Stomach smooth muscle (tissue), 2 donors: ENCODE measurements around the gene NTNG2.

Source experiments
- H3K27ac ChIP-seq: one replicate; pipeline ENCODE4 v1.7.0; 2013; ENCODE audit warnings: mild to moderate bottlenecking, low read length, inconsistent platforms
- H3K27me3 ChIP-seq, 2 donors: one replicate each; pipeline ENCODE4 v1.7.0; 2013; ENCODE audit warnings: low read length in 2 of 2; ENCODE audit not compliant: insufficient read depth in 2 of 2, control insufficient read depth in 1 of 2
- H3K36me3 ChIP-seq, 2 donors: one replicate each; pipeline ENCODE4 v1.7.0; 2013; ENCODE audit warnings: low read length in 2 of 2; ENCODE audit not compliant: control insufficient read depth in 2 of 2, insufficient read depth in 2 of 2
- H3K4me1 ChIP-seq: one replicate; pipeline ENCODE4 v1.7.0; 2013; ENCODE audit warnings: low read length; ENCODE audit not compliant: control insufficient read depth, insufficient read depth
- H3K4me3 ChIP-seq, 2 donors: one replicate each; pipeline ENCODE4 v1.7.0; 2013; ENCODE audit warnings: low read length in 2 of 2
- H3K9ac ChIP-seq, 2 donors: one replicate each; pipeline ENCODE4 v1.7.0; 2013; ENCODE audit warnings: low read length in 2 of 2, mild to moderate bottlenecking in 1 of 2
- H3K9me3 ChIP-seq, 2 donors: one replicate each; pipeline ENCODE4 v1.7.0; 2013; ENCODE audit warnings: low read length in 2 of 2; ENCODE audit not compliant: control insufficient read depth in 2 of 2
- donor health status: healthy.
- donor health status: Pancreatic carcinoma.

The NTNG2 gene

DNA sequence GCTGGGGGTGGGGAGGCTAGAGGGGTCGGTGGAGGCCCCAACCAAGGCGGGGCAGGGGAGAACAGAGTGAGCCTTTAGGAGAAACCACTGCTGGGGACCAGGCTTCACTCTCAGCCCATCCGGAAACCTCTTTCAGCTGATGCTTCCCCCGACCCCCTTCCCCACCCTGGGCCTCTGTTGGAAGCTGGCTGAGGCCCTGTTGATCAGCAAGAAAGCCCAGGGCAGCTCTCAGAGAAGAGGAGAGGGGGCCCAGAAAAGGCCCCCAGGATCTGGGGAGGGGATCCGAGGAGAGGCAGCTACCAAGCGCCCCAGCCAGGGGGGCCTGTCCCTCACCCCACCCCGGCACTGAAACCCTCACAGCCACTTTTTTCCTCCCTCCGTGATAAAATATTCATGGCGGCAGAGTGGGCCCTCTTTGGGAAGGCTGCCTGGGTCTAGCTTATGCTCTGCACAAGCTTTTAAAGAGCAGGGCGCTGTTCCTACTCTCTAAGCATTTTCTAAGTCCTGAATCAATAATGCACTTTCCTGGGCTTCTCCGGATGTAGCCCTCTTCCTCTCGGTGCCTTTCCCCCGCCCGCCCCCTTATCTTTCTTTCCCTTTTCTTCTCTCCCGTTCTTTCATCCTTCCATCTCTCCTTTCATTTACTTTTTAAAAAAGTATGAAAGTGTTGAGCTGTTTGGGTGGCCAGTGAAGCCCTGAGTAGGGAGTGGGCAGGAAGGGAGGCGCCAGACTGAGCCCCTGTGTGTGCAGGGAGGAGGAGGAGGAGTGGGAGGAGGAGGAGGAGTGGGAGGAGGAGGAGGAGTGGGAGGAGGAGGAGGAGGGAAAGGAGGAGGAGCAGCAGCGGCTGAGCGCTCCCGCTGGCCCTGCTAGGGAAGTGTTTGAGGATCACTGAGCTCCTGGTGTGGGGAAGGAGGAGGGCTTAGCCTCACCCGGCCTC is 23.5 kb downstream of the NTNG2 start:
- H3K36me3 ChIP-seq = no peaks in the 10 kb centered on the region
- peaks cover 4% of the 10 kb centered on the region for H3K4me1 ChIP-seq
- no peaks in the 10 kb centered on the region for H3K9me3 ChIP-seq
- no peak overlapping the region for H3K4me3 ChIP-seq
- H3K9ac ChIP-seq = no peak overlapping the region
- H3K27ac ChIP-seq = no peak overlapping the region
- H3K27me3 ChIP-seq = peaks cover 4 to 21% of the 10 kb centered on the region in 2 donors

DNA sequence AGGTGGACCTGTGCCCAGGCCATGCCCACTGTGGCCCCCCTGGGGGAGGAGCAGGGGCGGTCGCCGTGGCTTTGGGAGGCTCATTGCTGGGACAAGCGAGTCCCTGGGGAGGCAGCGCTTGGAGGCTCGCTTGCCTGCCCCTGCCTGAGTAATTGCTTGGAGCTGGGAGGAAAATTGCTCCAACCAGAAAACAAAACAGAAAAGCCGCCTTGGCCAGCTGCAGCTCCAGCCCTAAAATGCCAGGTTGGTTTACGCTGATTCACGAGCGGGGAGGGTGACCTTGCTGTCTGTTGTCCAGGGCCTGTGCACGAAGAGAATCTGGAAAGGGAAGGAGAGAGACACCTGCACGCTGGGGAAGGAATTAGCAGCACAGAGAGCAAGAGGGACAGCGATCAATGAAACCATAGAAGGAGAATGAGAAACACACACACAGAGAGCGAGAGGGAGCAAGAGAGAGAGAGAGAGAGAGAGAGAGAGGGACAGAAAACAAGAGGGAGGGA is 25.3 kb downstream of the NTNG2 start:
- Histone ChIP-seq H3K4me1 (peaks cover 3% of the 10 kb centered on the region), H3K9me3 (no peaks in the 10 kb centered on the region), H3K36me3 (no peaks in the 10 kb centered on the region), H3K27ac (no peak overlapping the region), H3K9ac (no peak overlapping the region), H3K27me3 (peaks cover 4 to 17% of the 10 kb centered on the region in 2 donors), H3K4me3 (no peak overlapping the region)

DNA sequence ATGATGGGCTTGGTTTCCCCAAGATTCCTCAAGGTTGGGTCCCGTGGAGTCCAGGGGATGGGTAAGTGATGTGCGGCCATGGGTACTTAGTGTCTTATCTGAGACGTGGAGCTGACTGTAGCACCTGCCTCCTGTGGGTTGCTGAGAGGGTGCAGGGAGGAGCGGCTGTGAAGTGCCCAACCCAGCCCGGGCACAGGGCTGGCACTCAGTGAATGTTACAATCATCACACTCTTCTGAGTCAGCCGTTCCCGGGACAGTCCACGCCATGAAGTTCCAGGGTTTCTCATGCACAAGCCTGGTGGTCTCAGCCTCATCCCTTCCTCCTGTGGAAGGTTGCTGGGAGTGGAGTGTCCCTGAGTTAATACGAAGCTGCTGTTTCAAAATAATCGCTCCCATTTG is 29.1 kb downstream of the NTNG2 start:
- H3K9me3 ChIP-seq = no peaks in the 10 kb centered on the region
- H3K9ac ChIP-seq = no peak overlapping the region
- H3K4me3 ChIP-seq = no peak overlapping the region
- no peak overlapping the region for H3K27ac ChIP-seq
- no peaks in the 10 kb centered on the region for H3K4me1 ChIP-seq
- H3K36me3 ChIP-seq = no peaks in the 10 kb centered on the region
- peaks cover 4 to 10% of the 10 kb centered on the region in 2 donors for H3K27me3 ChIP-seq

- H3K4me1 ChIP-seq = no peaks in the 10 kb centered on the region
- no peaks in the 10 kb centered on the region for H3K9me3 ChIP-seq
- no peak overlapping the region for H3K27ac ChIP-seq
- H3K27me3 ChIP-seq = peaks cover 4 to 6% of the 10 kb centered on the region in 2 donors
- H3K4me3 ChIP-seq = no peak overlapping the region
- no peak overlapping the region for H3K9ac ChIP-seq
- no peaks in the 10 kb centered on the region for H3K36me3 ChIP-seq
These were observed 30.9 kb downstream of the NTNG2 start for GRCh38 chr9:132192728-132193127.

- no peak overlapping the region for H3K27ac ChIP-seq
- no peak overlapping the region for H3K4me3 ChIP-seq
- no peaks in the 10 kb centered on the region for H3K4me1 ChIP-seq
- H3K36me3 ChIP-seq = no peaks in the 10 kb centered on the region
- no peak overlapping the region for H3K9ac ChIP-seq
- H3K9me3 ChIP-seq = no peaks in the 10 kb centered on the region
- H3K27me3 ChIP-seq = peaks cover 3 to 4% of the 10 kb centered on the region in 2 donors
These were observed 31.6 kb downstream of the NTNG2 start for GRCh38 chr9:132193227-132194124.

- H3K9ac ChIP-seq = no peak overlapping the region
- H3K4me1 ChIP-seq = no peaks in the 10 kb centered on the region
- H3K4me3 ChIP-seq = no peak overlapping the region
- peaks cover 0 to 4% of the 10 kb centered on the region in 2 donors for H3K27me3 ChIP-seq
- H3K36me3 ChIP-seq = no peaks in the 10 kb centered on the region
- no peaks in the 10 kb centered on the region for H3K9me3 ChIP-seq
- no peak overlapping the region for H3K27ac ChIP-seq
These were observed 32.6 kb downstream of the NTNG2 start for GRCh38 chr9:132194508-132194907.

- Histone ChIP-seq H3K36me3 (no peaks in the 10 kb centered on the region), H3K4me3 (no peak overlapping the region), H3K9ac (no peak overlapping the region), H3K27me3 (peaks cover 3 to 11% of the 10 kb centered on the region in 2 donors), H3K9me3 (no peaks in the 10 kb centered on the region), H3K4me1 (no peaks in the 10 kb centered on the region), H3K27ac (no peak overlapping the region)
These were observed 35.5 kb downstream of the NTNG2 start for GRCh38 chr9:132197315-132197714.

DNA sequence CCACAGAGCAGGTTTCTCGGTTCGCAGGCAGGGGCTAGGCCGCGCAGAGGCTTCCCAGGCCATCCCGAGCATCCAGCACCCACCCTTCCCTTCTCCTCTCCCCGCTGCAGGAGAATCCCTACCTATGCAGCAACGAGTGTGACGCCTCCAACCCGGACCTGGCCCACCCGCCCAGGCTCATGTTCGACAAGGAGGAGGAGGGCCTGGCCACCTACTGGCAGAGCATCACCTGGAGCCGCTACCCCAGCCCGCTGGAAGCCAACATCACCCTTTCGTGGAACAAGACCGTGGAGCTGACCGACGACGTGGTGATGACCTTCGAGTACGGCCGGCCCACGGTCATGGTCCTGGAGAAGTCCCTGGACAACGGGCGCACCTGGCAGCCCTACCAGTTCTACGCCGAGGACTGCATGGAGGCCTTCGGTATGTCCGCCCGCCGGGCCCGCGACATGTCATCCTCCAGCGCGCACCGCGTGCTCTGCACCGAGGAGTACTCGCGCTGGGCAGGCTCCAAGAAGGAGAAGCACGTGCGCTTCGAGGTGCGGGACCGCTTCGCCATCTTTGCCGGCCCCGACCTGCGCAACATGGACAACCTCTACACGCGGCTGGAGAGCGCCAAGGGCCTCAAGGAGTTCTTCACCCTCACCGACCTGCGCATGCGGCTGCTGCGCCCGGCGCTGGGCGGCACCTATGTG is 36.1 kb downstream of the NTNG2 start:
- Histone ChIP-seq H3K9me3 (no peaks in the 10 kb centered on the region), H3K27ac (no peak overlapping the region), H3K36me3 (no peaks in the 10 kb centered on the region), H3K4me1 (no peaks in the 10 kb centered on the region), H3K27me3 (peaks cover 3 to 13% of the 10 kb centered on the region in 2 donors), H3K9ac (no peak overlapping the region), H3K4me3 (no peak overlapping the region)

DNA sequence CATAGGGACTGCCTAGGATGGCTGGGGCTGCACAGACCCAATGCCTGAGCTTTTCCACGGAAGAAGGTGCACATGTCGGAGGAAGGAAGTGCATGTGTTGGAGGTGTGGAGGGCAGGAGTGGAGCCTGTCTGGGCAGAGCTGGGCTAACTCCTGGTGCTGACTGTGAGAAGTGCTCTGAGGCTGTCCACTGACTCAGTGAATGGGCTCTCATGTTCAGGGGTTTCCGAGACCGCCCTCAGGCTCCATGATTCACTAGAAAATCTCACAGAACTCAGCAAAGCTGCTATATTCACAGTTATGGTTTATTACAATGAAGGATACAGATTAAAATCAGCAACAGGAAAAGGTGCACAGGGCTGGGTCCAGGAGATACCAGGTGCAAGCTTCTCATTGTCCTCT is 37.2 kb downstream of the NTNG2 start:
- Histone ChIP-seq H3K36me3 (no peaks in the 10 kb centered on the region), H3K4me3 (no peak overlapping the region), H3K9ac (no peak overlapping the region), H3K4me1 (no peaks in the 10 kb centered on the region), H3K9me3 (no peaks in the 10 kb centered on the region), H3K27ac (no peak overlapping the region), H3K27me3 (peaks cover 3 to 9% of the 10 kb centered on the region in 2 donors)

GRCh38 chr9:132200706-132201105 is 38.8 kb downstream of the NTNG2 start:
- Histone ChIP-seq H3K27me3 (peaks cover 3 to 9% of the 10 kb centered on the region in 2 donors), H3K9me3 (peaks cover 0 to 4% of the 10 kb centered on the region in 2 donors), H3K4me1 (no peaks in the 10 kb centered on the region), H3K4me3 (no peak overlapping the region), H3K9ac (no peak overlapping the region), H3K27ac (no peak overlapping the region), H3K36me3 (no peaks in the 10 kb centered on the region)
